Astrocyte of the cerebellum (primary cell): ENCODE measurements around the gene JARID2.
A peak's percentile ranks its signal among the peaks of the same experiment; 100 is the strongest.
"Not testable (repeated sequence)": the region's sequence is repeated elsewhere in the genome, so short reads cannot be mapped to it uniquely, and the experiment has no call there.

Experiments used
- DNase-seq: peaks from one replicate; pipeline ENCODE4 v3.0.0-alpha.2; 2011; ENCODE audit warnings: low read depth
- H3K4me3 ChIP-seq: 2 replicates; pipeline ENCODE4 v1.5.1; 2011; ENCODE audit warnings: mild to moderate bottlenecking, low read depth, low read length, moderate library complexity
- CTCF ChIP-seq: IDR thresholded peaks from 2 replicates; pipeline ENCODE4 v1.5.1; 2012; ENCODE audit warnings: low read length, low read depth, moderate library complexity, mild to moderate bottlenecking; ENCODE audit errors: missing control alignments
- in situ Hi-C: cut with HindIII; loops from 2 replicates; pipeline ENCODE4 v1.10.0; 2017; ENCODE audit warnings: low sequenced_read_pairs

Gene JARID2

GRCh38 chr6:15413466-15414234 lies 167.8 kb downstream of the JARID2 start:
- no peak for TF ChIP-seq CTCF
- peak; percentile 49 for DNase-seq
- H3K4me3 ChIP-seq = no peak overlapping the region
- in situ Hi-C loops = no loop called here

DNA sequence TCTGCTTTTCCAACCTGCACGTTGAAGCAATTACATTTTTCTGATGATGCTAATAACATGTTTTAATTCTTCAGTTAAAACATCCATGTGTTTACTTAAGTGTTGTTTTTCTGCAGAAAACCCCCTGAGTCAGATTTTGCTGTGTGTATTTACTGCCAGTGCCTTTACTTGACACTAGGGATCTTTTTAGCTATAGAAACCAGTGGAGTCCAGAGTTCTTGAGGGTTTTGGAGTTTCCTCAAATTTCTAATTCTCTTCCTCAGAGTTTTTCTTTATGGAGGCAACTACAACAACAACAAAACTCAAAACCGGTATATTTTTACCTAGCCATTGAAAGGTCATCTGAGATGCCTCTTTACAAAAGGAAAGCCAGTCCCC lies 168.4 kb downstream of the JARID2 start:
- no peak for TF ChIP-seq CTCF
- DNase-seq = no peak
- in situ Hi-C loops = no loop called here
- no peak overlapping the region for H3K4me3 ChIP-seq

DNA sequence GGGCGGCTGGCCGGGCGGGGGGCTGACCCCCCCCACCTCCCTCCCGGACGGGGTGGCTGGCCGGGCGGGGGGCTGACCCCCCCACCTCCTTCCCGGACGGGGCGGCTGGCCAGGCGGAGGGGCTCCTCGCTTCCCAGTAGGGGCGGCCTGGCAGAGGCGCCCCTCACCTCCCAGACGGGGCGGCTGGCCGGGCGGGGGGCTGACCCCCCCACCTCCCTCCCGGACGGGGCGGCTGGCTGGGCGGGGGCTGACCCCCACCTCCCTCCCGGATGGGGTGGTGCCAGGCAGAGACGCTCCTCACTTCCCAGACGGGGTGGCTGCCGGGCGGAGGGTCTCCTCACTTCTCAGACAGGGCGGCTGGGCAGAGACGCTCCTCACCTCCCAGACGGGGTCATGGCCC lies 169.8 kb downstream of the JARID2 start:
- DNase-seq, H3K4me3 ChIP-seq, in situ Hi-C loops: not testable (repeated sequence)

DNA sequence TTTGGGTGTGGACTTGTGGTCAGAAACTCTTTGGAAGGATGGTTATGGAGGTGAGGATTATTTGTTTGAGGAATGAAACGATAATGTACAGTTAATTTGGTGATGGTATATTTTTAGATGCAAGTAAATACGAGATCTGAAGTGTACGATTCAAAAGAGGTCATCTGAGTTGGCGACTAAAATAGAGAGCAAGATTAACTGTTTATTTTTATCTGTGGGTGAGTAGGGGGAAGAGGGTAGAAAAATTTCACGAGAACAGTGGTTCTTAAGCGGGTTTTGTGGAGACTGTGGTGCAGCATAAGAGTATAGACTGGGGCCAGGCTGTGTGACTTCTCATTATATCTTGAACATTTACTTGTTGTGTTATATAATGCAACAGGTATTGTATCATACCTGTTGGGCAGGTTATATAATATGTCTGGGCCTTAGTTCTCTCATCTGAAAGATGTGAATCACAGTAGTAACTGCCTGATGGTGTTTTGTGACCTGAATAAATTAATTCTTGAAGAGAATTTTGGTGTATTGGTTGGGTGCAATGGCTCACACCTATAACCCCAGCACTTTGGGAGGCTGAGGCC lies 171.2 kb downstream of the JARID2 start:
- no peak for TF ChIP-seq CTCF
- H3K4me3 ChIP-seq = no peak overlapping the region
- no peak for DNase-seq
- in situ Hi-C loops = no loop called here

DNA sequence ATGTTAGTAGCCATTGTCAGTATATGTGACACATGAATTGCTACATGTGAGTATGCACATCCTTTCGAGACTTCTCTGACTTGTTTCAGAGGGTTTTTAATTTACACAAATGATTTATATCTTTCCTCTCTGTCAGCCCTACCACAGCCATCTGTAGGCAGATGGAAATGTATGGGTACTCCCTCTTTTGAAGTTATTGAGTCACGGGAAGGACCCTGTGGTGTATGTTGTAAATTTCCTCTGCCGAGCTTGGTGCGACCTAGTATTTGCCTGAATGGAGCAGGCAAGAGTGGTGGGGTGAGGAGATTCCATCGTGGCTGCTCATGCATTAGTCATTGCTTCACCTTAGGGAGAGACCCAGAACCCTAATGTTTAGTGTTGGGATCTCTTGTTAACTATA lies 171.9 kb downstream of the JARID2 start:
- in situ Hi-C loops = no loop called here
- DNase-seq = no peak
- TF ChIP-seq CTCF = no peak
- no peak overlapping the region for H3K4me3 ChIP-seq

- no peak for TF ChIP-seq CTCF
- in situ Hi-C loops = no loop called here
- no peak overlapping the region for H3K4me3 ChIP-seq
- no peak for DNase-seq
Measured at GRCh38 chr6:15419493-15419892, 173.6 kb downstream of the JARID2 start.

- no peak overlapping the region for H3K4me3 ChIP-seq
- no peak for DNase-seq
- TF ChIP-seq CTCF = no peak
- in situ Hi-C loops = no loop called here
Measured at GRCh38 chr6:15420959-15421438, 175.1 kb downstream of the JARID2 start.
